HG03571 (cell line): ENCODE data around the gene ANO5.

ENCODE experiments used
- ATAC-seq: cut with Tn5 transposase; IDR thresholded peaks from one replicate; pipeline ENCODE4 v1.9.1; 2021; ENCODE audit not compliant: unreplicated experiment

Gene ANO5

DNA sequence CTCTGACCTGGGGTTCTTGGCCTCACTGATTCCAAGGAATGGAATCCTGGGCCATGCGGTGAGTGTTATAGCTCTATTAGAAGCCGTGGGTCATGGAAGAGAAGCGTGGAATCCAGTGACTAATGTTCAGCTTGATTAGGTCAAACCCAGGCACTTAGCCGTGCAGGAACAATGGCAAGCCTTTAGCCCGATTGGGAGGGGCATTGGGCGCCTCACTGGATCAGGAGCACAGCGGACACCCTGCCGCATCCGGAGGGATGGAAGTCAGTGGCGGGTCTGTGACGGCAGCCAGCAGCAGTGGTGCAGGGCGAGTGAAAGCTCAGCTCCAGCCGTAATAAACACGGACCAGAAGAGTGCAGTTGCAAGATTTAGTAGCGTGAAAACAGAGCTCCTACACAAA is 124.8 kb downstream of the ANO5 start:
- ATAC-seq, result no peak

DNA sequence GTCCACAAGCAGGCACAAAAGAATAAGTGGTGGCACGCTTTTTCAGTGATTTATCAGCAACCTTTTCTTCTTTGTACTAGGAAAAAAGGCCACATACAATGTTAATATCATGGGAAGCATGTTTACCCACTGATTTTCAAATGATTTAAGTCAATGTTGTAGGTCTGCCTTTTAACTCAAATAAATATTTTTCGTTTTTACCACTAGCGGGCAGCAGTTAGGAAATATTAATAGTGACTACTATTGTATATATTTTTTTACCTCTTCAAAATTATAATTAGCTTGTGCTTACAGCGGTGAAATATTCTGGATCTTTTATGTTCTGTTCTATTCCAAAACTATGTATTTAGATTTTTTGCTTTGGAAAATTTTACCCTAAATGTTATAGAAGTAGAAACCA is 138.9 kb downstream of the ANO5 start:
- ATAC-seq, result no peak
